NOMO-1 treated with dmso at 0.1 percent for 144 hours (cell line): ENCODE results near the gene STK11.

Source experiments
- DNase-seq: peaks from one replicate; lab custom pipeline; 2025; ENCODE audit not compliant: unreplicated experiment; lab: John Stamatoyannopoulos, UW

STK11 gene

GRCh38 chr19:1205114-1206099 is at the start of gene STK11:
Gene STK11, plus strand, starts transcription at chr19:1205778. Its CDS starts 1,136 bp downstream, at chr19:1206914.
- peak; percentile 98 for DNase-seq

GRCh38 chr19:1156305-1156801 is 49.2 kb upstream of the STK11 start:
- DNase-seq: no peak

- DNase-seq: no peak
Observed at GRCh38 chr19:1156830-1157615, 48.6 kb upstream of the STK11 start.

GRCh38 chr19:1157931-1158884 is 47.4 kb upstream of the STK11 start:
- no peak for DNase-seq

GRCh38 chr19:1158885-1159448 is 46.6 kb upstream of the STK11 start:
- DNase-seq: no peak

- DNase-seq: no peak
Observed at GRCh38 chr19:1159864-1160595, 45.5 kb upstream of the STK11 start.

- DNase-seq: no peak
Observed at GRCh38 chr19:1161716-1162115, 43.9 kb upstream of the STK11 start.

- no peak for DNase-seq
Observed at GRCh38 chr19:1162404-1163282, 42.9 kb upstream of the STK11 start.

- DNase-seq: no peak
Observed at GRCh38 chr19:1163283-1163933, 42.2 kb upstream of the STK11 start.

GRCh38 chr19:1163934-1164683 is 41.5 kb upstream of the STK11 start:
- DNase-seq: no peak

GRCh38 chr19:1164684-1165531 is 40.7 kb upstream of the STK11 start:
- DNase-seq: no peak

- DNase-seq: no peak
Observed at GRCh38 chr19:1166872-1167573, 38.6 kb upstream of the STK11 start.

GRCh38 chr19:1167687-1168571 is 37.6 kb upstream of the STK11 start:
- no peak for DNase-seq

GRCh38 chr19:1168572-1169410 is 36.8 kb upstream of the STK11 start:
- DNase-seq: no peak
